Cardiac muscle cell (in vitro differentiated cells and primary cell): Measurements from ENCODE around the gene LRP3. TPM values are rescaled to one million over a fixed set of nuclear protein-coding genes. Genes with fewer than 3 reads are reported as not detected.

Source experiments
- DNase-seq, 2 donors: peaks; one replicate each; pipeline versions ENCODE4 v3.0.0 to v3.0.0-alpha.2; 2010 to 2017; ENCODE audit warnings: low read depth in 1 of 2, low spot score in 1 of 2
- H3K27ac ChIP-seq: fragments of 200-600 bp; sonication (generic); 2 replicates; pipeline ENCODE4 v1.5.1; 2016
- H3K27me3 ChIP-seq: fragments of 200-600 bp; sonication (generic); 2 replicates; pipeline ENCODE4 v1.6.0; 2016; ENCODE audit warnings: control low read depth
- H3K36me3 ChIP-seq: fragments of 200-600 bp; sonication (generic); 2 replicates; pipeline ENCODE4 v1.5.1; 2016; ENCODE audit warnings: control low read depth
- H3K4me1 ChIP-seq: fragments of 200-600 bp; sonication (generic); 2 replicates; pipeline ENCODE4 v1.8.1; 2017; ENCODE audit warnings: low read depth, mild to moderate bottlenecking, mixed run types
- H3K4me3 ChIP-seq: fragments of 200-600 bp; sonication (generic); 2 replicates; pipeline ENCODE4 v1.5.1; 2016; ENCODE audit warnings: mild to moderate bottlenecking
- H3K9me3 ChIP-seq: fragments of 200-600 bp; sonication (generic); 2 replicates; pipeline ENCODE4 v1.5.1; 2017; ENCODE audit warnings: low read depth, mild to moderate bottlenecking, control low read depth
- polyA plus RNA-seq: library from polyadenylated mRNA; unstranded; fragments of >200 nt; fragmentation: Nextera tagmentation; extraction: Ambion mirVana; gene quantifications from 2 replicates; pipeline ENCODE4 v1.2.1, GENCODE V29; 2016
- total RNA-seq: library from RNA; depleted of rRNA; stranded (reverse); fragments of >200 nt; gene quantifications from 2 replicates; pipeline ENCODE4 v1.2.3, GENCODE V29; 2016
- TF ChIP-seq, protein P1 (sequence below): IDR thresholded peaks from 2 replicates; pipeline ENCODE4 v1.5.1; 2012; ENCODE audit warnings: low read depth, mild to moderate bottlenecking, low read length

Gene LRP3
- total and polyA plus RNA-seq, 2 experiments from 2014 or later = 38.4 to 39.4 TPM

DNA sequence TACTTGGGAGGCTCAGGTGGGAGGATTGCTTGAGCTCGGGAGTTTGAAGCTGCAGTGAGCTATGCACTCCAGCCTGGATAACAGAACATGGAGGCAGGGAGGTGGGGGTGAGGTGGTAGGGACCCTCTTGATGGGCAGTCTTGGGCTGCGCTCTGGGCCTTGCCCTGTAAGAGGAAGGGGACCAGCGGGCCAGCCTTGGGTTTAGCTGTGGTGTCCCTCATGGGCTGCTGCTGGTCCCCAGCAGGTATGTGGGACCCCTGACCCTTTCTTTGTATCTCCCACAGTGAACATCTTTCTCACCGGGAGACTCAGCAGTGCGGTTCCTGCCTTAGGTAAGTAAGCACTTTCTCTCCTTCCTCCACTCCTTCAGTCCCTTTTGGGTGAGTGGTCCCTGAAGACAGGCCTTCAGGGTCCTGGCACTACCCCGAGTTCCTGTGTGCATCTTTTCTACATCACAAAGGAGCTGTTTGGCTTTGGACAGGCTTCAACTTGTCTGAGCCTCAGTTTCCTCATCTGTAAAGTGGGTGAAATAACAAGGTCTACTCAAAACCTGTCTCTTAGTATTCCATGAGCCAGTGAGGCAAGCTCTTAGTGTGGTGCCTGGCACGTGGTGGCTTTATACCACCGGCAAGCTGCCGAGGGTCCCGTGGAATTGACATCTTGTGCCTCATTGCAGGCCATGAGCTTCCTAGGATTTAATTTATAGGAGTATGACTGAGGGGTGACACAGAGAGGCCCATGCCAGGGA lies 2.5 kb downstream of the LRP3 start:
- Histone ChIP-seq H3K36me3 (no peaks in the 10 kb centered on the region), H3K4me3 (no peak overlapping the region), H3K4me1 (no peaks in the 10 kb centered on the region), H3K9me3 (no peaks in the 10 kb centered on the region), H3K27ac (no peak overlapping the region), H3K27me3 (no peaks in the 10 kb centered on the region)
- TF ChIP-seq, protein P1, sequence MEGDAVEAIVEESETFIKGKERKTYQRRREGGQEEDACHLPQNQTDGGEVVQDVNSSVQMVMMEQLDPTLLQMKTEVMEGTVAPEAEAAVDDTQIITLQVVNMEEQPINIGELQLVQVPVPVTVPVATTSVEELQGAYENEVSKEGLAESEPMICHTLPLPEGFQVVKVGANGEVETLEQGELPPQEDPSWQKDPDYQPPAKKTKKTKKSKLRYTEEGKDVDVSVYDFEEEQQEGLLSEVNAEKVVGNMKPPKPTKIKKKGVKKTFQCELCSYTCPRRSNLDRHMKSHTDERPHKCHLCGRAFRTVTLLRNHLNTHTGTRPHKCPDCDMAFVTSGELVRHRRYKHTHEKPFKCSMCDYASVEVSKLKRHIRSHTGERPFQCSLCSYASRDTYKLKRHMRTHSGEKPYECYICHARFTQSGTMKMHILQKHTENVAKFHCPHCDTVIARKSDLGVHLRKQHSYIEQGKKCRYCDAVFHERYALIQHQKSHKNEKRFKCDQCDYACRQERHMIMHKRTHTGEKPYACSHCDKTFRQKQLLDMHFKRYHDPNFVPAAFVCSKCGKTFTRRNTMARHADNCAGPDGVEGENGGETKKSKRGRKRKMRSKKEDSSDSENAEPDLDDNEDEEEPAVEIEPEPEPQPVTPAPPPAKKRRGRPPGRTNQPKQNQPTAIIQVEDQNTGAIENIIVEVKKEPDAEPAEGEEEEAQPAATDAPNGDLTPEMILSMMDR = no peak
- DNase-seq = no peak

DNA sequence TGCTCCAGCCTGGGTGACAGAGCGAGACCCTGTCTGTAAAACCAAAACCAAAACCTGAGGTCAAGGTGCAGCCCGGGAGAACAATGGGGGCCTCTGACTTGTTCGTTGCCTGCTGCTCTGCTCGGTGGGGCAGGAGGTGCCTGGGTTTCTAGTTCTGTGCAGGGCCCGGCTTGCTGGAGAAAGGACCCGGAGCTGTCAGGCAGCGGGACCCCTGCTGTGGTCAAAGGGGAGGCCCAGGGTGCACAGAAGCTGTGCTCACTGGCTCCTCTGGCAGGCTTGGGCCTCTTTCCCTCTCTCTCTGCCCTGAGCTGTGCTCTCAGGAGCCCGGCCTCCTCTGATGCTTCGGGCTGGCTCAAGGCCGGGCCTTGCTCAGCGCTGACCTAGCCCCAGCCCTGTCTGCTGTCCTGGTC lies 3.5 kb downstream of the LRP3 start:
- Histone ChIP-seq H3K4me1 (no peaks in the 10 kb centered on the region), H3K27me3 (no peaks in the 10 kb centered on the region), H3K36me3 (no peaks in the 10 kb centered on the region), H3K9me3 (no peaks in the 10 kb centered on the region), H3K4me3 (no peak overlapping the region), H3K27ac (no peak overlapping the region)
- TF ChIP-seq, protein P1 = no peak
- DNase-seq = no peak

DNA sequence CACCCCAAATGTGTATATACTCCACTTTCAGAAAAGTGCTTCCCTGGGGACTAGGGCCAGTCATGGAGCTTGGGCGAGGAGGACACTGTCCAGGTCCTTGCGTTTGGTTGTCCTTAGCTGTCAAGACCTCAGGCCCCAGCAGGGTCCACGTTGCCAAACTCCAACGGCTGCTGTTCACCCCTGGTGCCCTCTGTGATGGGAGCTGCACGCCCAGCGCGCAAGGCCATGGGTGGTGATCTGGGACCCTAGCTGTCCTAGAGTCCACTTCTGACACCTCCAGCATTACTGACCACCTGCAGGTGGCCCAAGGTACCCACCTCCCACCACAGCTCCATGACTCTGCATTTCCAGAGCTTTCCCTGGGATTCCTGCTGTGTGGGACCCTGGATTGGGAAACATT lies 4.0 kb downstream of the LRP3 start:
- no peaks in the 10 kb centered on the region for H3K4me1 ChIP-seq
- DNase-seq = no peak
- H3K27ac ChIP-seq = no peak overlapping the region
- TF ChIP-seq, protein P1 = no peak
- no peak overlapping the region for H3K4me3 ChIP-seq
- H3K9me3 ChIP-seq = no peaks in the 10 kb centered on the region
- H3K27me3 ChIP-seq = no peaks in the 10 kb centered on the region
- H3K36me3 ChIP-seq = no peaks in the 10 kb centered on the region

DNA sequence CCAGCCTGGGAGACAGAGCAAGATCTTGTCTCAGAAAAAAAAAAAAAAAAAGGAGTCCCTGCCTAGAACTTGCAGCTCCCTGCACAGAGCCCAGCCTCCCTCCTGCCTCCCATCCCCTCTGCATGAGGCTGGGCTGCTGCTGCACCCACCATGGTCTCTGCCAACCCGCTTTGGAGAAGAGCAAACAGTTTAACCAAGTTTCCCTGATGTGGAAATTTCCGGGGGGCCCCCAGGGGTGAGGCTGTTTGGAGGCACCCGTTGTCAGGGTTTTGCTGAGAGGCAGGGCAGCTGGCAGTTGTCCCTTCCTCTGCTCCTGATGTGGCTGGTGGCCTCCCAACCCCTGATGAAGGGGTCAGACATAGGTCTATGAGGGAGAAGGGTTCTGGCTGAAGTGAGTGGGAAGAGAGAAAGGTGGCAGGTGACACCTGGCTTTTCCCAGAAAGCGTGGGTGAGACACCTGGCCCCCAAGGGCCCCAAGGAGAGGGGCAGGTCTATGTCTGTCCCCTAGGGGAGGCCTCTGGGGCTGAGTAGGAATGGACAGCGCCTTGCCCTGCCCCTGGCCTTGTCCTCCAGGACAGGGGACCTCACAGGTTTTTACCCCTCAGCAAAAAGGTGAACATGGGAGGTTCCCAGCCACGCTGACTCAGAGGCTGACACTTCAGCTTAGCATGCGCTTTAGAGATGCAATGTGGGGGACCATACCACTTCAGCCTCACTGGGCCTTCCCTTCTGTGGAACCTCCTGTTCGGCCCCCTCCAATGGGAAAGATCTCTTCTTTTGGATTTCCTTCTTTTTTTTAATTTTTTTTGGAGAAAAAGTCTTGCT lies 5.5 kb downstream of the LRP3 start:
- H3K27ac ChIP-seq = no peak overlapping the region
- TF ChIP-seq, protein P1 = no peak
- DNase-seq = no peak
- H3K9me3 ChIP-seq = no peaks in the 10 kb centered on the region
- H3K36me3 ChIP-seq = no peaks in the 10 kb centered on the region
- H3K4me1 ChIP-seq = no peaks in the 10 kb centered on the region
- no peaks in the 10 kb centered on the region for H3K27me3 ChIP-seq
- H3K4me3 ChIP-seq = no peak overlapping the region

DNA sequence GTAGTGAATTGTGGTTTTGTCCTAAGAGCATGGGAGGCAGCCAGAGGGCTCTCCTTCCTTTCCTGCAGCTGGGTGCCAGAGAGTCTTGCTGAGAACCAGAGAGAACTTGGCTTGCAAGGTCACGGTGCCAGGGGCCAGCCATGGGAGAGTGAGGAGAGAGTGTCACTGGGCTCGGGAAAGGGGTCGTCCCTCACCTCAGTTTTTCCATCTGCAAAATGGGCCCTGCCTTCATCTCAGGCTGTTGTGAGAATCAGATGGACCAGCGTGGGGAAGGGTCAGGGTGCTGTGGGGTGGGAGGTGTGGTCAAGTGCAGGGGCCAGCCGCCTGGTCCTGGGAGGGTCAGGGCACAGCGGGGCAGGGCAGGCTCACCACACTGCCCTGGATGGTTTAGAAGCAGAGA lies 7.3 kb downstream of the LRP3 start:
- H3K4me3 ChIP-seq = no peak overlapping the region
- no peaks in the 10 kb centered on the region for H3K27me3 ChIP-seq
- TF ChIP-seq, protein P1 = no peak
- H3K27ac ChIP-seq = no peak overlapping the region
- no peak for DNase-seq
- no peaks in the 10 kb centered on the region for H3K36me3 ChIP-seq
- no peaks in the 10 kb centered on the region for H3K9me3 ChIP-seq
- H3K4me1 ChIP-seq = no peaks in the 10 kb centered on the region
